GM12878 (cell line): ENCODE measurements around the gene C1orf74.

Experiments
- CEBPZ ChIP-seq: fragments of 150-350 bp; IDR thresholded peaks from 2 replicates; pipeline ENCODE4 v1.6.1; 2016; ENCODE audit warnings: low read depth, low read length
- CTCF ChIP-seq, 3 experiments: IDR thresholded peaks in 2 of 3; conservative IDR thresholded peaks in 1 of 3; 2 replicates each; pipeline ENCODE4 v1.5.1; 2011; ENCODE audit warnings: low read depth in 3 of 3, low read length in 3 of 3, mild to moderate bottlenecking in 3 of 3, control low read depth in 2 of 3, moderate library complexity in 2 of 3, inconsistent platforms in 1 of 3, mixed read lengths in 1 of 3; ENCODE audit not compliant: control insufficient read depth in 2 of 3, insufficient read depth in 1 of 3; ENCODE audit errors: extremely low read depth in 1 of 3
- ELK1 ChIP-seq: IDR thresholded peaks from 2 replicates; pipeline ENCODE4 v1.6.1; 2012; ENCODE audit warnings: low read depth, low read length, improper control_type of control experiment
- FOS ChIP-seq: IDR thresholded peaks from 3 replicates; pipeline ENCODE4 v1.6.1; 2011; ENCODE audit warnings: borderline replicate concordance; ENCODE audit not compliant: insufficient read length; ENCODE audit errors: extremely low read depth
- NFYA ChIP-seq: IDR thresholded peaks from 2 replicates; pipeline ENCODE4 v1.6.1; 2011; ENCODE audit warnings: low read depth, mild to moderate bottlenecking, low read length, improper control_type of control experiment, borderline replicate concordance
- POLR2A ChIP-seq: IDR thresholded peaks from 2 replicates; pipeline ENCODE4 v1.6.1; 2011; ENCODE audit warnings: low read depth, mild to moderate bottlenecking, low read length
- POLR2AphosphoS2 ChIP-seq: IDR thresholded peaks from 2 replicates; pipeline ENCODE4 v1.6.1; 2011; ENCODE audit warnings: low read depth, mild to moderate bottlenecking, low read length, improper control_type of control experiment, moderate library complexity
- POLR2AphosphoS5 ChIP-seq: IDR thresholded peaks from 2 replicates; pipeline ENCODE4 v1.6.1; 2011; ENCODE audit warnings: mild to moderate bottlenecking, low read length, inconsistent platforms
- RAD21 ChIP-seq: IDR thresholded peaks from 2 replicates; pipeline ENCODE4 v1.6.1; 2011; ENCODE audit warnings: mild to moderate bottlenecking, low read depth, low read length, moderate library complexity; ENCODE audit not compliant: insufficient read depth
- SMC3 ChIP-seq: IDR thresholded peaks from 2 replicates; pipeline ENCODE4 v1.6.1; 2011; ENCODE audit warnings: low read length, improper control_type of control experiment, borderline replicate concordance
- WRNIP1 ChIP-seq: IDR thresholded peaks from 2 replicates; pipeline ENCODE4 v1.6.1; 2011; ENCODE audit warnings: low read depth, low read length, improper control_type of control experiment, borderline replicate concordance

- TF ChIP-seq WRNIP1 (no peak), SMC3 (no peak), ELK1 (no peak), POLR2AphosphoS2 (no peak), FOS (no peak), POLR2A (no peak), POLR2AphosphoS5 (0 out of 2 replicates have a peak, but pooled peaks have one; percentile 10), CTCF (IDR thresholded peaks at IDR 0.05 in 2 of 3, conservative IDR thresholded peaks at IDR 0.05 in 1 of 3; ENCODE audit: control insufficient read depth in 2 of 3, extremely low read depth in 1 of 3, insufficient read depth in 1 of 3, low read depth in 3 of 3, low read length in 3 of 3) (0 out of 6 replicates have a peak, but pooled peaks of 1 of the 3 experiments have one; percentile 5), CEBPZ (no peak), RAD21 (no peak), NFYA (no peak)
These were observed 14.4 kb downstream of the C1orf74 start for GRCh38 chr1:209769971-209770370.
